K562 treated with DMSO at 1 percent for 24 hours (cell line): ENCODE measurements around the gene PAFAH2. TPM values are rescaled to one million over a fixed set of nuclear protein-coding genes. Genes with fewer than 3 reads are reported as not detected.

Source experiments
- total RNA-seq: library from RNA; unstranded; fragments of 300-600 nt; gene quantifications from 2 replicates; pipeline ENCODE4 v1.2.3, GENCODE V29; 2022; ENCODE audit warnings: low read depth; ENCODE audit not compliant: insufficient read depth

PAFAH2 gene
- total RNA-seq: 10.2 and 11.5 TPM in 2 replicates

GRCh38 chr1:25997828-25998761 lies at the start of gene PAFAH2:
Gene PAFAH2, minus strand, starts transcription at chr1:25998063. Its CDS starts 7,247 bp downstream, at chr1:25990816.

GRCh38 chr1:26045722-26046245 lies 47.9 kb upstream of the PAFAH2 start, which contains the start of gene SLC30A2:
Gene SLC30A2, minus strand, starts transcription at chr1:26046118. Its CDS starts 222 bp downstream, at chr1:26045896.

DNA sequence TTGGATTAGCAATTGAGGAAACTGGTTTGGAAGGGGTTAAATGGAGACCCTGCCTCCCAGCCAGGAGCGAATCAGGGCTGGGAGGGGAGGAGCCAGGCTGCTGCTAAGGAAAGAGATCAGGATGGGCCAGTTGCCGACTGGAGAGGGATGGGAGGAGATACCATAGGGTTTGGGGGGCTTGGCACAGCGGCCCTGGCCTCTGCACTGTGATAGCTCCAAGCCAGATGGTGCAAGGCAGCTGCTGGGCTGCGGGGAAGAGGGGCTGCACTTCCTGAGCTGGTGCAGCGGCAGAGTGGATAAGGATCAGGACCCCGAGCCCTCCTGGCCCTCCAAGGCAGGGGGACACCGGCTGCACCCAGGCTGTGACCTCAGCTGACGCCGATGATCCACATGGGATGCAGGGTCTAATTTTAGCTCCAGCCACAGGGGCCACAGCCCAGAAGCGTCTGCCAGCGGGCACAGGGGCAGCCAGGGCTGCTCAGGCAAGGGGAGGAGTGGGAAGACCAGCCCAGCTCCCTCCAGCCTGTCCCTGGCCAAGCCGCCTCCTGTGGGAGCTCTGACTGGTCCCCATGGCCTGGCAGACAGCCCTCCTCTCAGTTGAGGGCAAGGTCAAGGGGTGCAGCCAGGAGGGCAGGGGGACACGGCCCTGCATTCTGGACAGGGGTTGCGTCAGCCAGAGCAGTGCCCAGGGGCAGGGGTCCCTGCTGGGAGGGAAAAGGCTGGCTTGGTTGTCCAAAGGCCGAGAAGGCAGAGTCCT lies 24.0 kb upstream of the PAFAH2 start, which contains the start of gene EXTL1:
Gene EXTL1 (plus strand): TSS at position 129 of the 757 bp plus-strand sequence. CDS start 872 bp downstream, outside the sequence.

Other genes with a start within 250 kb of the PAFAH2 start
- 41.7 and 42.4 TPM in 2 replicates for gene SELENON, start 197.9 kb downstream of the PAFAH2 start, total RNA-seq
- 61.3 and 65.4 TPM in 2 replicates for gene MTFR1L, start 178.1 kb downstream of the PAFAH2 start, total RNA-seq
- 19.5 and 20.1 TPM in 2 replicates for gene AUNIP, start 138.6 kb downstream of the PAFAH2 start, total RNA-seq
- 5.6 and 6.9 TPM in 2 replicates for gene PAQR7, start 122.4 kb downstream of the PAFAH2 start, total RNA-seq
- gene STMN1, start 91.6 kb downstream of the PAFAH2 start, total RNA-seq: 377 and 421 TPM in 2 replicates
- gene EXTL1, start 23.7 kb upstream of the PAFAH2 start, total RNA-seq: 0.38 and 0.78 TPM in 2 replicates
- gene SLC30A2, start 48.1 kb upstream of the PAFAH2 start, total RNA-seq: not detected in 2 replicates
- 0.20 TPM in 1 of 2 replicates, not detected in the other for gene TRIM63, start 69.6 kb upstream of the PAFAH2 start, total RNA-seq
- gene PDIK1L, start 113.8 kb upstream of the PAFAH2 start, total RNA-seq: 9.6 and 10.9 TPM in 2 replicates
- gene FAM110D, start 161.0 kb upstream of the PAFAH2 start, total RNA-seq: 0.37 and 0.91 TPM in 2 replicates
- gene C1orf232, start 170.9 kb upstream of the PAFAH2 start, total RNA-seq: not detected in 2 replicates
- gene ZNF593, start 171.8 kb upstream of the PAFAH2 start, total RNA-seq: 101 and 116 TPM in 2 replicates
- 0.92 TPM in 1 of 2 replicates, not detected in the other for gene ZNF593OS, start 173.8 kb upstream of the PAFAH2 start, total RNA-seq
- gene CNKSR1, start 179.4 kb upstream of the PAFAH2 start, total RNA-seq: 0.59 and 1.3 TPM in 2 replicates
- not detected in 2 replicates for gene CATSPER4, start 192.5 kb upstream of the PAFAH2 start, total RNA-seq
- gene CEP85, start 236.1 kb upstream of the PAFAH2 start, total RNA-seq: 68.9 and 78.3 TPM in 2 replicates